CD4-positive, CD25-positive, alpha-beta regulatory T cell (primary cell): ENCODE measurements around the gene ODAPH. TPM values are rescaled to one million over a fixed set of nuclear protein-coding genes. Genes with fewer than 3 reads are reported as not detected.
"Not testable (repeated sequence)": the region's sequence is repeated elsewhere in the genome, so short reads cannot be mapped to it uniquely, and the experiment has no call there.

Experiments
- ATAC-seq, 2 donors: fragments of 150-1000 bp; cut with Tn5 transposase; one replicate each; pipeline ENCODE4 v1.10.0; 2021; ENCODE audit warnings: low read depth in 2 of 2, moderate number of reproducible peaks in 2 of 2, moderate library complexity in 1 of 2
- DNase-seq, 3 donors: peaks; one replicate each; pipeline versions ENCODE4 v3.0.0 to v3.0.0-alpha.2; 2012 to 2022; ENCODE audit warnings: mixed read lengths in 1 of 3
- H3K27ac ChIP-seq: one replicate; pipeline ENCODE4 v1.7.0; 2013; ENCODE audit warnings: mild to moderate bottlenecking, low read length; ENCODE audit not compliant: insufficient read depth, poor library complexity, severe bottlenecking
- H3K27me3 ChIP-seq: one replicate; pipeline ENCODE4 v1.7.0; 2013; ENCODE audit warnings: low read length; ENCODE audit not compliant: control insufficient read depth, insufficient read depth
- H3K36me3 ChIP-seq: one replicate; pipeline ENCODE4 v1.7.0; 2013; ENCODE audit warnings: mild to moderate bottlenecking, low read length, moderate library complexity; ENCODE audit not compliant: control insufficient read depth, insufficient read depth
- H3K4me1 ChIP-seq: 2 replicates; pipeline ENCODE4 v1.7.0; 2013; ENCODE audit warnings: mild to moderate bottlenecking, low read length; ENCODE audit not compliant: insufficient read depth, control insufficient read depth, poor library complexity, severe bottlenecking
- H3K4me3 ChIP-seq: one replicate; pipeline ENCODE4 v1.7.0; 2013; ENCODE audit warnings: low read depth, mild to moderate bottlenecking, low read length, moderate library complexity
- H3K9me3 ChIP-seq, 2 experiments: 1 replicate in 1 of 2; 2 replicates in 1 of 2; pipeline ENCODE4 v1.7.0; 2013; ENCODE audit warnings: low read length in 2 of 2, mild to moderate bottlenecking in 1 of 2, moderate library complexity in 1 of 2; ENCODE audit not compliant: control insufficient read depth in 2 of 2
- H3K27ac Mint-ChIP-seq, 3 donors: one replicate each; pipeline ENCODE4 v1.8.0; 2020 to 2022; ENCODE audit warnings: mild to moderate bottlenecking in 3 of 3, mixed read lengths in 3 of 3, moderate library complexity in 2 of 3
- H3K27me3 Mint-ChIP-seq: one replicate; pipeline ENCODE4 v1.8.0; 2022; ENCODE audit warnings: mild to moderate bottlenecking, mixed read lengths
- H3K36me3 Mint-ChIP-seq: one replicate; pipeline ENCODE4 v1.8.0; 2020; ENCODE audit warnings: mixed read lengths
- H3K4me1 Mint-ChIP-seq, 4 donors: one replicate each; pipeline ENCODE4 v1.8.0; 2020 to 2022; ENCODE audit warnings: mixed read lengths in 4 of 4, mild to moderate bottlenecking in 1 of 4
- H3K4me3 Mint-ChIP-seq, 4 donors: one replicate each; pipeline ENCODE4 v1.8.0; 2020 to 2022; ENCODE audit warnings: mild to moderate bottlenecking in 4 of 4, mixed read lengths in 4 of 4, moderate library complexity in 3 of 4
- H3K9me3 Mint-ChIP-seq, 7 donors: one replicate each; pipeline ENCODE4 v1.8.0; 2020 to 2022; ENCODE audit warnings: mixed read lengths in 7 of 7, mild to moderate bottlenecking in 3 of 7, moderate library complexity in 2 of 7
- polyA plus RNA-seq, 4 donors: library from polyadenylated mRNA; unstranded; fragments of 300-500 nt; fragmentation: Illumina TruSeq; gene quantifications; one replicate each; pipeline ENCODE4 v1.2.3, GENCODE V29; 2021
- total RNA-seq: library from RNA; stranded (reverse); gene quantifications from one replicate; pipeline ENCODE4 v1.2.3, GENCODE V29; 2022

The ODAPH gene
- total and polyA plus RNA-seq, 5 donors from 2014 or later, result not detected

DNA sequence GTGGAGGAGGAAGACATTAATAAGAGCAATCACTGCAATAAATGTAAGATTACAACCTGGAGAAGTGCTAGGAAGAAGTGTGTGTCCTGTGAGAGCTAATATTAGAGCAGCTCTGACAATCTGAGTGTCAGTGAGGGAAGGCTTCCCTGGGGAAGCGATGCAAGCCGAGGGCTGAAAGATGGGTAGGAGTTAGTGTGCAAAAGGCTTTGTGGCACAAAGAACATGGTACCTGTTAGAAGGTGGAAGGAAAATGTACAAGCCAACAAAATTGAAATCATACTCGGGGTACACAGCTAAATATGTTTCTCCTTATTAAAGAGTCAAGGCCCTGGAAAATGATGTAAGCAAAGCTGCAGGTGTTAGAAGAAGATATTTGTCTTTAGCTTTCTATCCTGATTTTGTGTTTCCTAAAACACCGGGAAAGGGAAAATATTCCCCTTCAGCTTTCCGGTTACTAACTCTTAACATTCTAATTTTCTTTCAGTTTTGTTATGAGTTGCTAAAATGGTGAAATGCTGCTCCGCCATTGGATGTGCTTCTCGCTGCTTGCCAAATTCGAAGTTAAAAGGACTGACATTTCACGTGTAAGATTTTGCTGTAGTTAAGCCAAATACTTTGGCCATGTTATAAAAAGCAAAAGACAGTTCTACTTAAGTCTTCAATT lies 40.8 kb upstream of the ODAPH start:
- Histone ChIP-seq H3K9me3 (no peaks in the 10 kb centered on the region), H3K27me3 (no peaks in the 10 kb centered on the region), H3K4me3 (peak overlapping the region; percentile 100), H3K36me3 (peaks cover 17% of the 10 kb centered on the region), H3K4me1 (peaks cover 61% of the 10 kb centered on the region), H3K27ac (peak overlapping the region; percentile 99)
- Mint-ChIP-seq H3K4me3 (peak overlapping the region in 1 of 4 donors; percentile 97), H3K27ac (peak overlapping the region in 2 of 3 donors; percentile 99 to 100), H3K36me3 (peaks cover 20% of the 10 kb centered on the region), H3K9me3 (no peaks in the 10 kb centered on the region), H3K27me3 (no peaks in the 10 kb centered on the region), H3K4me1 (peaks cover 26 to 56% (median 41%) of the 10 kb centered on the region in 4 donors)
- no peak for ATAC-seq
- peak; percentile 20 to 75 (median 57) for DNase-seq

DNA sequence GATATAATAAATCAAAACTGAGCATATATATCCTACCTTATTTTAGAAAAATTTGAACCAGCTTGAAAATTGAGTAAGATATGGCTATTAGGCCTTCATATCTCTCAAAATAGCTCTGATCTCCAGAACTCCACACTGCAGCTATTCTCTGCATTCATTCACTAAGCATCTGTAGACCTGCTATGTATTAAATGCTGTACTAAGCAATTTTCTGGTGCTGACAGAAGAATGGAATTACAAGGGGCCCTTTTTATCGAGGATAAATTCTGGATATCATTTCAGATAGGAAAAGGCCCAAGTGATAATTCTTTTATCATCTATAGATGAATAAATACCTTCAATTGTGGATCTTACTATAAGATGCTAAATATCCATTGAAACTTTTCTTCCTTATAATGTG lies 39.7 kb upstream of the ODAPH start:
- peaks cover 27 to 61% (median 37%) of the 10 kb centered on the region in 4 donors for H3K4me1 Mint-ChIP-seq
- H3K9me3 Mint-ChIP-seq, result no peaks in the 10 kb centered on the region
- H3K27me3 Mint-ChIP-seq, result no peaks in the 10 kb centered on the region
- peak overlapping the region; percentile 100 for H3K4me3 ChIP-seq
- peaks cover 27% of the 10 kb centered on the region for H3K36me3 ChIP-seq
- peaks cover 51% of the 10 kb centered on the region for H3K4me1 ChIP-seq
- peak overlapping the region in 2 of 4 donors; percentile 6 to 97 for H3K4me3 Mint-ChIP-seq
- peaks cover 31% of the 10 kb centered on the region for H3K36me3 Mint-ChIP-seq
- H3K27ac ChIP-seq, result peak overlapping the region; percentile 99
- no peaks in the 10 kb centered on the region for H3K9me3 ChIP-seq
- DNase-seq (no peak), ATAC-seq (no peak)
- H3K27me3 ChIP-seq, result no peaks in the 10 kb centered on the region
- H3K27ac Mint-ChIP-seq, result peak overlapping the region; percentile 82 to 100 (median 99)

DNA sequence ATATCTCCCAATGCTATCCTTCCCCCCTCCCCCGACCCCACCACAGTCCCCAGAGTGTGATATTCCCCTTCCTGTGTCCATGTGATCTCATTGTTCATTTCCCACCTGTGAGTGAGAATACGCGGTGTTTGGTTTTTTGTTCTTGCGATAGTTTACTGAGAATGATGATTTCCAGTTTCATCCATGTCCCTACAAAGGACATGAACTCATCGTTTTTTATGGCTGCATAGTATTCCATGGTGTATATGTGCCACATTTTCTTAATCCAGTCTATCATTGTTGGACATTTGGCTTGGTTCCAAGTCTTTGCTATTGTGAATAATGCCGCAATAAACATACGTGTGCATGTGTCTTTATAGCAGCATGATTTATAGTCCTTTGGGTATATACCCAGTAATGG lies 36.4 kb upstream of the ODAPH start:
- Mint-ChIP-seq H3K4me3 (peak overlapping the region in 2 of 4 donors; percentile 43 to 55), H3K36me3 (peaks cover 50% of the 10 kb centered on the region), H3K4me1 (peaks cover 24 to 73% (median 41%) of the 10 kb centered on the region in 4 donors)
- not testable (repeated sequence) for H3K4me3 ChIP-seq, DNase-seq, H3K27ac ChIP-seq, H3K27ac Mint-ChIP-seq, H3K9me3 Mint-ChIP-seq, H3K27me3 Mint-ChIP-seq, ATAC-seq, H3K27me3 ChIP-seq, H3K9me3 ChIP-seq
- H3K4me1 ChIP-seq, result peaks cover 23% of the 10 kb centered on the region
- peaks cover 59% of the 10 kb centered on the region for H3K36me3 ChIP-seq

DNA sequence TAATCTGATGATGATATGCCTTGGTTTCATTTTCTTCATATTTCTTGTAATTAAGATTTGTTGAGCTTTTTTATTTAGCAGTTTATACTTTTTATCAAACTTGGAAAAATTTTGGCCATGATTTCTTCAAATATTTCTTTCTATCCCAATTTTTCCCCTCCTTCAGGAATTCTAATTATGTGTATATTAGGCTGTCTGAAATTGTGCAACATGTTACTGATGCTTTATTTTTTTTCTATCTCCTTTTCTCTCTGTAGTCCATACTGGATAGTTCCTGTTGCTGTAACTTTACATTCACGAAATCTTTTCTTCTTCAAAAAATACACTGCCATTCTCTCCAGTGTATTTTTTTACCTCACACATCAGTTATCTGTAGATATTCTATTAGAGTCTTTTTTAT lies 30.8 kb upstream of the ODAPH start:
- no peak overlapping the region for H3K27ac Mint-ChIP-seq
- H3K27ac ChIP-seq, result no peak overlapping the region
- H3K27me3 Mint-ChIP-seq, result no peaks in the 10 kb centered on the region
- no peaks in the 10 kb centered on the region for H3K4me1 ChIP-seq
- DNase-seq (no peak), ATAC-seq (no peak)
- H3K9me3 Mint-ChIP-seq, result peaks cover 0 to 1% (median 0%) of the 10 kb centered on the region in 7 donors
- peaks cover 94% of the 10 kb centered on the region for H3K36me3 ChIP-seq
- H3K4me3 Mint-ChIP-seq, result no peak overlapping the region
- H3K9me3 ChIP-seq, result no peaks in the 10 kb centered on the region
- no peaks in the 10 kb centered on the region for H3K27me3 ChIP-seq
- no peak overlapping the region for H3K4me3 ChIP-seq
- peaks cover 11 to 40% (median 20%) of the 10 kb centered on the region in 4 donors for H3K4me1 Mint-ChIP-seq
- H3K36me3 Mint-ChIP-seq, result peaks cover 64% of the 10 kb centered on the region

- Mint-ChIP-seq H3K4me1 (peaks cover 12 to 32% (median 15%) of the 10 kb centered on the region in 4 donors), H3K27ac (no peak overlapping the region), H3K4me3 (no peak overlapping the region), H3K27me3 (no peaks in the 10 kb centered on the region), H3K9me3 (peaks cover 0 to 6% (median 1%) of the 10 kb centered on the region in 7 donors), H3K36me3 (peaks cover 63% of the 10 kb centered on the region)
- no peak for DNase-seq
- Histone ChIP-seq H3K4me3 (no peak overlapping the region), H3K27ac (no peak overlapping the region), H3K4me1 (no peaks in the 10 kb centered on the region), H3K27me3 (no peaks in the 10 kb centered on the region), H3K9me3 (no peaks in the 10 kb centered on the region), H3K36me3 (peaks cover 94% of the 10 kb centered on the region)
- ATAC-seq, result no peak
Observed at GRCh38 chr4:75525910-75526309, 30.0 kb upstream of the ODAPH start.

- Mint-ChIP-seq H3K4me3 (no peak overlapping the region), H3K9me3 (peaks cover 3 to 14% (median 4%) of the 10 kb centered on the region in 7 donors), H3K27me3 (no peaks in the 10 kb centered on the region), H3K36me3 (peaks cover 69% of the 10 kb centered on the region), H3K4me1 (peaks cover 14 to 25% (median 16%) of the 10 kb centered on the region in 4 donors), H3K27ac (no peak overlapping the region)
- DNase-seq, result no peak
- no peak overlapping the region for H3K27ac ChIP-seq
- no peak overlapping the region for H3K4me3 ChIP-seq
- no peaks in the 10 kb centered on the region for H3K27me3 ChIP-seq
- peaks cover 90% of the 10 kb centered on the region for H3K36me3 ChIP-seq
- no peaks in the 10 kb centered on the region for H3K9me3 ChIP-seq
- no peaks in the 10 kb centered on the region for H3K4me1 ChIP-seq
- ATAC-seq, result no peak
Observed at GRCh38 chr4:75527482-75527881, 28.4 kb upstream of the ODAPH start.

DNA sequence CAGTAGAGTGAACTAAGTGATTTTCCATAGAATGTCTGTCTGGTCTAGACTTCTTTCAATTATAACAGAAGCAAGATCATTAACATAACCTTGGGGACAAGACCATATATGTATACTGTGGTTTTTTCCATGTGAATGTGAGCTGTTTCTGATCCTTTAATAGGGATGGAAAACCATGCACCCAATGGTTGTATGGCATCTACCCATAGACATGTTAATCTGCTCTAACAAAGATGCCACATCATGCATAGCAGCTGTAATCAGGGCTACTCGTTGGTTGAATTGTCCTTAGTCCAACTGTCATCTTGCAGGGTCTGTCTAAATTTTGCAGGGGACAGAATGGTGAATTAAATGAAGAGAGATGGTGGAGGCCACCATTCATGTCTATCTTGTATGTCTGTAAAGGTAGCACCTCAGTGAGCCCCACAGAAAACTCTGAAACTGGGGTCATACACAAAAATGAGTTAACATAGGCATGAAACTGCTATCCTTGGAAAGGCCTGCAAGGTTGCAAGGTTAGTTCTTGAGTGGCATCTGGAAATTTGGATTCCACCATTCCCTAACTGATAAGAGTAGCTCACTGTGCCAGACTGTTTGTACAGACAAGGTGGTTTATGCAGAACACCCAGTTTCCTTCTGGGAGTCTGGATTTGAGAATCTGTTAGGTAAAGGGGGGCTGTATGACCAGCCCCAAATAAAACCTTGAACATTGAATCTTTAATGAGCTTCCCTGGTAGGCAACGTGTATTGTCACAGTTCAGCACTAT lies 25.1 kb upstream of the ODAPH start:
- Mint-ChIP-seq H3K4me3 (no peak overlapping the region), H3K36me3 (peaks cover 65% of the 10 kb centered on the region), H3K27me3 (no peaks in the 10 kb centered on the region), H3K9me3 (peaks cover 3 to 21% (median 9%) of the 10 kb centered on the region in 7 donors), H3K27ac (no peak overlapping the region), H3K4me1 (peaks cover 4 to 10% (median 6%) of the 10 kb centered on the region in 4 donors)
- DNase-seq (no peak), ATAC-seq (no peak)
- no peaks in the 10 kb centered on the region for H3K4me1 ChIP-seq
- H3K27ac ChIP-seq, result no peak overlapping the region
- H3K36me3 ChIP-seq, result peaks cover 60% of the 10 kb centered on the region
- no peaks in the 10 kb centered on the region for H3K27me3 ChIP-seq
- H3K4me3 ChIP-seq, result no peak overlapping the region
- no peaks in the 10 kb centered on the region for H3K9me3 ChIP-seq
